ENCODE results near the gene ADSS1. TPM values are rescaled to one million over a fixed set of nuclear protein-coding genes. Genes with fewer than 3 reads are reported as not detected.

ADSS1 gene
- total RNA-seq, 2 donors from 2014 or later = 18.3 to 44.4 TPM

DNA sequence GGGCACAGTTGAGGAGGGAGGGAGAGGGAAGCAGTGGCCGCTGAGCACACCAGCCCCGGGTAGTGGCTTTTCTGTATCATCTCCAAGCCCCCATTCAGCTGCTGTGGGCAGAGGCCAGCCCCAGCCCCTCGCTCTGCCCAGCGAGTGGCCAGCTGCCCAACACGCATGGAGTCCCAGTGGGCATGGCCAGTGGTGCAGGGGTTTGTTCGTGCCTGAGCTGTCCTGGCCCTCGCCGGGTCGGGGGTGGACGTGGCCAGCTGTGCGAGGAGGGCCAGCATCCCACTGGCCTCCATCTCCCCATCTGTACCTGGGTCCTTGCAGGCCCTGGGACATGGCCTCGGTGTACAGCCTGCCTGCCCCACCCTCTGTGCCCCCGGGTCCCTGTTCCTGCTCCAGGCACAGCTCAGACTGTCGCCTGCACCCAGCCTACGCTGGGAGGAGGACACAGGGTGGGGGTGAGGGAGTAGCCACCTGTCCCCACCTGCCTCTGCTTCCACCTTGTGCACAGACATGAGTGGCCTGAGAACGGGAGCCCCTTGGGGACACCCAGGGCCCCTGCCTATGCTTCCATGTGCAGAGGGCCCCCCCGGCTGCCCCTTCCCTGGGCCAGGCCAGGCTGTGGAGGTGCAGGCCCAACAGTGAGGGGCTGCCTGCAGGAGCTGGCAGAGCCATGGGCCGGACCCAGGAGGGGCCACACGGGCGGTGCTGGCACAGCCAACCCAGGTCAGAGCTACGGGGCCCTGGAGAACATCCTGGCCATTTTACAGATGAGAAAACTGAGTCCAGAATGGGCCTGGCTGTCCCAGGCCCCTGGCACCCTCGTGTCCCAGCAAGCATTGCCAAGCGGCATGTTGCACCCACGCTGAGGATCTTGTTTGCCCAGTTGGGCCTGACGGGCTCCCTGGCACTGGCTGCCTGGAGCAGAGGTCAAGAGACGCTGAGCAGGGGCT, 30.3 kb upstream of the ADSS1 start:
- H3K27me3 ChIP-seq (replicated peaks; ENCODE audit: insufficient read depth) = no peaks in the 10 kb centered on the region
- peaks cover 14% of the 10 kb centered on the region for H3K4me1 ChIP-seq (replicated peaks)
- no peak for DNase-seq (ENCODE audit: low spot score)
- no peaks in the 10 kb centered on the region for H3K9me3 ChIP-seq
- WGBS = 82% methylated on average over 23 of the region's 26 CpGs
- H3K4me3 ChIP-seq = no peak overlapping the region
- TF ChIP-seq, protein P1, sequence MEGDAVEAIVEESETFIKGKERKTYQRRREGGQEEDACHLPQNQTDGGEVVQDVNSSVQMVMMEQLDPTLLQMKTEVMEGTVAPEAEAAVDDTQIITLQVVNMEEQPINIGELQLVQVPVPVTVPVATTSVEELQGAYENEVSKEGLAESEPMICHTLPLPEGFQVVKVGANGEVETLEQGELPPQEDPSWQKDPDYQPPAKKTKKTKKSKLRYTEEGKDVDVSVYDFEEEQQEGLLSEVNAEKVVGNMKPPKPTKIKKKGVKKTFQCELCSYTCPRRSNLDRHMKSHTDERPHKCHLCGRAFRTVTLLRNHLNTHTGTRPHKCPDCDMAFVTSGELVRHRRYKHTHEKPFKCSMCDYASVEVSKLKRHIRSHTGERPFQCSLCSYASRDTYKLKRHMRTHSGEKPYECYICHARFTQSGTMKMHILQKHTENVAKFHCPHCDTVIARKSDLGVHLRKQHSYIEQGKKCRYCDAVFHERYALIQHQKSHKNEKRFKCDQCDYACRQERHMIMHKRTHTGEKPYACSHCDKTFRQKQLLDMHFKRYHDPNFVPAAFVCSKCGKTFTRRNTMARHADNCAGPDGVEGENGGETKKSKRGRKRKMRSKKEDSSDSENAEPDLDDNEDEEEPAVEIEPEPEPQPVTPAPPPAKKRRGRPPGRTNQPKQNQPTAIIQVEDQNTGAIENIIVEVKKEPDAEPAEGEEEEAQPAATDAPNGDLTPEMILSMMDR (IDR thresholded peaks at IDR 0.05) = no peak
- TF ChIP-seq POLR2AphosphoS5 (IDR thresholded peaks at IDR 0.05) (no peak), POLR2A (IDR thresholded peaks at IDR 0.05) (no peak)
- intact Hi-C loops (cut with DNase I) = no loop called here
- no peaks in the 10 kb centered on the region for H3K36me3 ChIP-seq
- no peak overlapping the region for H3K27ac ChIP-seq

DNA sequence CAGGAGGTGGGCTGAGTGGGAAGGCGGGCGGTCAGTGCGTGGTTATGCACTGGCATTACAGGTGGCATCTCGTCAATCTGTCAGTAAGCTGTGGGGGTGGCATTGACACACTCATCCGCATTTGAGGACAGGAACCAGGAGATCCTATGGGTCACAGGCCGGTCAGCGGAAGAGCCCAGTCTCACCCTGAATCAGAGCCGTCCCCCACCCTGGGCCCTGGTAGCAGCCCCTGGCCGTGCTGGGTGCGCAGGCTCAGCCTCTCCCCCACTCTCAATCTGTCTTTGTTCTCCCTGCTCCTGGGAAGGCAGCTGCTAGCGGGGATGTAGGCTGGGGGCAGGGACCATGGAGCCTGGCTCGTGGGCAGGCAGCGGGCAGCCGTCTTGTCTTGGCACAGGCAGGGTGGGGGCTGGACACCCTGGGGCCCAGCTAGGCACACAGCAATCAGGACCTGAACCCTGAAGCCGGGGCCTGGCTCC, 29.5 kb upstream of the ADSS1 start:
- intact Hi-C loops (cut with DNase I) = no loop called here
- H3K4me1 ChIP-seq (replicated peaks) = peaks cover 12% of the 10 kb centered on the region
- WGBS = 69% methylated on average over 15 of the region's 15 CpGs
- no peak overlapping the region for H3K4me3 ChIP-seq
- no peaks in the 10 kb centered on the region for H3K36me3 ChIP-seq
- H3K27ac ChIP-seq = peak overlapping the region in 1 of 2 donors; percentile 8
- H3K27me3 ChIP-seq (replicated peaks; ENCODE audit: insufficient read depth) = no peaks in the 10 kb centered on the region
- no peak for DNase-seq (ENCODE audit: low spot score)
- TF ChIP-seq, protein P1 (IDR thresholded peaks at IDR 0.05) = no peak
- no peak for TF ChIP-seq POLR2A (IDR thresholded peaks at IDR 0.05)
- TF ChIP-seq POLR2AphosphoS5 (IDR thresholded peaks at IDR 0.05) = no peak
- H3K9me3 ChIP-seq = no peaks in the 10 kb centered on the region

DNA sequence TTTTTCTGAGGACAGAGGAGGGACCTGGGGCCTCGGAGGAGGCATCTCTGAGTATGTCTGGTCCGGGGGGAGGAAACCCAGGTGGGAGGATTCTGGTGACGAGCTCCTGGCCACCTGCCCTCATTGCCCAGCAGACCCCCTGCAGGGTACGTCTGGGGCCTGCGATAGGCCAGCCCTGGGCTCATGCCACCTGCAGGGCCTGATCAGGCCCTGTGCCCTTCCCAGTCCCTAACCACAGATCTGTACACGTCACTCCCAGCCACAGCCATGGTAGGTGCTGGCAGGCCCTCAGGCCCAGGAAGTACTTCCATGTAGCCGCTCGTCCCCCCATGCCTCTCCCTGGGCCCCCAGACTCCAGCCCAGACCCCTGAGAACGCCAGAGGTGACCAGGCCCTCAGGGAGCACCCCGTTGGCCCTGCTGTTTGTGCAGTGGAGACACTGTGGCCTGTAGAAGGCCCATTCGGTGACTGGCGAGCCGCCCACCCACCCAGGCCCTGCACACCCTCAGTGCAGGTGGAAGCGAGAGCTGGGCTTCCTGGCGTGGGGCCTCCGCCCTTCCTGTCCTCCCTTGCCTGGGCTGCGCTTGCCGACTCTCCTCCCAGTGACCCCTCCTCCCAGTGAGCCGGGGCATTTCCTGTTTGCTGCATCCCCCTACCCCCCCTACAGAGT, 28.9 kb upstream of the ADSS1 start:
- no peak for DNase-seq (ENCODE audit: low spot score)
- Histone ChIP-seq H3K9me3 (no peaks in the 10 kb centered on the region), H3K27ac (peak overlapping the region in 1 of 2 donors; percentile 8), H3K36me3 (no peaks in the 10 kb centered on the region), H3K4me1 (replicated peaks) (peaks cover 12% of the 10 kb centered on the region), H3K4me3 (no peak overlapping the region), H3K27me3 (replicated peaks; ENCODE audit: insufficient read depth) (no peaks in the 10 kb centered on the region)
- intact Hi-C loops (cut with DNase I) = no loop called here
- TF ChIP-seq POLR2A (IDR thresholded peaks at IDR 0.05) (no peak), POLR2AphosphoS5 (IDR thresholded peaks at IDR 0.05) (no peak)
- TF ChIP-seq, protein P1 (IDR thresholded peaks at IDR 0.05) = no peak
- WGBS = 65% methylated on average over 13 of the region's 19 CpGs

DNA sequence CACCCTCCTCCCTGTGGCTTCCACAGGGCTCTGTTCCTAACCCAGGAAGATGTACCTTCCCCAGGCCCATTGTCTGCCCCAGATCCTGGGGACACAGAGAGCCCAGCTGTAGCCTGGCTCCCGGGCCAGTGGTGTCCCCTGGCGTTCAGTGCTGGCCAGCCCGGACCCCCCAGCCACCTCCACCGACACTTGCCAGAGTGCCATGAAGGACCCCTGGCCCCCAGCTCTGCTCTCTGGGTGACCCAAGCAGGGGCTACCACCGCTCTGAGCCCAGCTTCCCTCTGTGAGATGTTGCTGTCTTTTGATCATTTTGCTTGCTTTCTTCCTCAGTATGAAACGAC, 28.4 kb upstream of the ADSS1 start:
- intact Hi-C loops (cut with DNase I) = no loop called here
- H3K27ac ChIP-seq = no peak overlapping the region
- peaks cover 9% of the 10 kb centered on the region for H3K4me1 ChIP-seq (replicated peaks)
- TF ChIP-seq, protein P1 (IDR thresholded peaks at IDR 0.05) = no peak
- no peak for TF ChIP-seq POLR2AphosphoS5 (IDR thresholded peaks at IDR 0.05)
- no peak for TF ChIP-seq POLR2A (IDR thresholded peaks at IDR 0.05)
- no peak overlapping the region for H3K4me3 ChIP-seq
- DNase-seq (ENCODE audit: low spot score) = no peak
- 56% methylated on average over 6 of the region's 6 CpGs for WGBS
- no peaks in the 10 kb centered on the region for H3K36me3 ChIP-seq
- H3K27me3 ChIP-seq (replicated peaks; ENCODE audit: insufficient read depth) = no peaks in the 10 kb centered on the region
- no peaks in the 10 kb centered on the region for H3K9me3 ChIP-seq
